HG03432 (cell line): ENCODE data around the gene KRT83.
"Not testable (repeated sequence)": the region's sequence is repeated elsewhere in the genome, so short reads cannot be mapped to it uniquely, and the experiment has no call there.

Experiments used
- ATAC-seq: cut with Tn5 transposase; IDR thresholded peaks from one replicate; pipeline ENCODE4 v1.9.1; 2021; ENCODE audit warnings: mild to moderate bottlenecking, moderate library complexity; ENCODE audit not compliant: unreplicated experiment

KRT83 gene

DNA sequence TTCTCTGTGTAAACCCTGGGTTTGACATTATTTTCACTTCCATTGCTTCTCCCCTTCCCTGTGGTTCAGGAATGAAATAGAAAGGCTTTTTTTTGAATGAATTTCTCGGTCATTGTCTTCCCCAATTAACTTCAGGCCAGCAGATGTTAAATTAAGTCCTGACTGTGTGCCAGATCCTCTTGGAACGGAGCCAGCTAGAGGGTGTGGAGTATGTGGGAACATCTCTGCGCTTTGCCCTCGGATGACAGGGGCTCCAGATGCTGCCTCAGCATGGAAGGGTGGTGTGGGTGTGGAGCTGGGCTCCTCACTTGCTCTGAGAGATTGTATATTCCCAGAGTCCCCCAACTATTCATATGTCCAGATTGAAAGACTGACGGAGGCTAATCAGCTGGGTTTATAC lies 33.0 kb upstream of the KRT83 start:
- no peak for ATAC-seq

DNA sequence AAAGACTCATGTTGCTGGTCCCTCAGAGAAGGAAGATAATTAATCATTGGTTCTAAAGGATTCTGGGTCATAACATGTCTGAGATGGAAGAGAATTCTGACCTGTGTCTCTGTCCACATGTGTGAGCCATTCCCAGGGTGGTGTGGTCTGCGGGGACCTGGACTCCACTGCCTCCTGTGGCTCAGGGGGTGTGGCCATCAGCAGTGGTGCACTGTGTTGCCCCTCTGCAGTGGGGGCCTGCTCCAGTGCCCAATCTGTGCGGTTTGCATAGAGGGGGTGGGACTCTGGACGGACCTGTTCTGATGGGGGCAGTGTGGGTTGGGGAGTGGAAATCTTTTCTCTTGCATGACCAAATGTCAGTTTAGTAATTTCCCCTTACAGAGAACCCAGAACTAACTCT lies 32.6 kb upstream of the KRT83 start:
- no peak for ATAC-seq

DNA sequence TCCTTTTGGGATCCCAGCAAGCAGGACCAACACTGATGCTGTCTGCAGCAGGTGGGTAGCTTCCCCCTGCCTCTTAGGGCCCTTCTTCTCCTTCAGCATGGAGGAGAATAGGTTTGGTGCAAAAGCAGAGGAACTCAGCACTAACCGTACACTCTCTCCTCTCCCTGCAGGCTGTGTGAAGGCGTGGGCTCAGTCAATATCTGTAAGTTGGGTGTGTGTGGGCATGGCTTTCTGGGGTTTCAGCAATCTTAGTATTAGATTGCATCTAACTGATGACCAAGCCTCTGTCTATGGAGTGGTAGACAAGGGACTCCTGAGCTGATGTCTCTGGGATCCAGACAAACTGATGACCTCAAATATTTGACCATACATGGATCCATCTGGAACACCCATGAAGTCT lies 31.8 kb upstream of the KRT83 start:
- no peak for ATAC-seq

DNA sequence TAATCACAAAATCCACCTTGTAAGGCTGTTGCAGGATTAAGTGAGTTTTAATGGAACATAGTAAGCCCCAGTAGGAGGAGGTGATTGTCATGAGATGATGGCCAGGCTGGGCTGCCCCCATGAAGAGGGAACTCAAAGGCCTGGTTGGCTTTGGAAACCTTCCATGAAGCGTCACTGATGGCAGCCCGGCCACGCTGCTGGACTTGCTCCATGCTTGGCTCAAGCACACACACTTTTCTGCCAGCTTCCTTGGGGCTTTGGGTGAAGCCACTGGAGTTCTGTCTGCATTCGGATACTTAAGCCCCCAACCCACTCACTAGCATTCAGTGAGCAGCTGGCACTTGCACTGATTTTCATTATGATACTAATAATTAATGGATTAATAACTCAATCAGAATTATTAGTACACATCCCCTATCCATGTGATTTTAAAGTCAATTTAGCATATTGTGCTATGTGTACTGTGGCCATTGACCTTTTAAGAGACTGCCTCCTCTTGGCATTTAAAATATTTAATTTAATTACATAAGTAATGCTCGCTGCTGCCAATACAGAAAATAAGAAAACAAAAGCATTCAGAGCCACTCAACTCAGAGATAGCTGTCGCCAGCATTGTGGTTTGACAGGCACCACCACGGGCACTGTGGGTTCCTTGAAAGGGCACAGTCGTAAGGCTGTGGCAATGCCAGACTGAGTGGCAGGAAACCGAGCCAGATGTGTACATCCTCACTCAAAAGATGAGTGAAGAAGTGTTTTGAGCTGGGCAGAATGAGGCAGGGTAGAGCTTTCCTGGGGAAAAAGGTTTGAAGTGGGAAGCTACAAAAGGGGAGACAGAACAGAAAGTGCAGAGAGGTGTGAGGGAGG lies 30.2 kb upstream of the KRT83 start:
- no peak for ATAC-seq

DNA sequence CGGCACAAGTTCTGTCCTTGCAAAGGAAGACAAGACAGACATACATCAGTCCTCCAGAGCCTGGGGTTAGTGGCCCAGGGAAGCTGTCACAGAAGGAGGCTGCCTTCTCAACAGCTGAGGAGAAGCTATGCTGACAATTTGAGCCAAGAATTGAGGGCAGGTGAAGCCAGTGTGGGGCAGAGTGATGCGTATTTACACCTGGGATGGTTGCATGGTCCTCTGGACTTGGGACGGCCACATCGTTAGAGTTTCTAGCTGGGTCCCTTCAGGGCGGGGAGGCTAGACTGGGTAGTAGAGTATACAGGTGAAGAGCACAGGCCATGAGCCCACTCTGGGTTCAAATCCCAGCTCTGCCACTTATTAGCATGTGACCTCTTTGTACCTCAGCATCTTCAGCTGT lies 29.6 kb upstream of the KRT83 start:
- ATAC-seq: no peak

DNA sequence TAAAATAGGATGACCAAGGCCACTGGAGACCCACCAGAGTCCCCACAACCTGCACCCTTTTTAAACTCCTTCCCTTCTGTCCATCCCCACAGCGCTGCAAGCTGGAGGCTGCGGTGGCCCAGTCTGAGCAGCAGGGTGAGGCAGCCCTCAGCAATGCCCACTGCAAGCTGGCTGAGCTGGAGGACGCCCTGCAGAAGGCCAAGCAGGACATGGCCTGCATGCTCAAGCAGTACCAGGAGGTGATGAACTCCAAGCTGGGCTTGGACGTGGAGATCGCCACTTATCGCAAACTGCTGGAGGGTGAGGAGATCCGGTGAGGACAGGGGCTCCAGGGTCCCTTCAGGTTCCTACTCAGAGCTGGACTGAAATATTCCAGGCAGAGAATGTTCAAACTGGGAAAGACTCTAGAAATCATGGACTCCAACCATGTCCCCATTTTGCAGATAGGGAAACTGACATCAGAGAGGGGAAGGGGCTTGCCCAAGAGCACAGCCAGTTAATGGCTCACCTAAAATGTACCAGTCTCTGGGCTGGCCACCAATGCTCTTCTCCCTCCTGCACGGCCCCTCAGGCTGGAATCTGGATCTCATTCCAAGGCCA lies 28.9 kb upstream of the KRT83 start:
- no peak for ATAC-seq

DNA sequence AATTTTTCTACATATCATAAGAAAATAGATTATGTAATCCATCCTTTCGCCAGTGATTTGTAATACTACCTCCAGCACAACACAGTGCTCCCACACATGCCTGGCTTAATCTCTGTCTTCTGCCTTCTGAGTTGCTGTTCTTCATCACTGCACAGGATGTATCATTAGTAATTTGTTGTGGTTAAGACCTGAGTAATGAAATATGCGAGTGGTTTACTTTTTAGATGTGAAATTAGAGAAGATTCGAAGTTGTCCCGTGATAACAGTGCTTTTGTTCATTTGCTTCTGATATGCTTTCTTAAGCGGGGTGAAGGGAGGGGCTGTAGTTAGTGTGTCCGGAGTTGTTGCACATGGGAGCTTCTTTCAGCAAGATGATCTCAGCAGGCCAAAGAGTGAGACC lies 28.0 kb upstream of the KRT83 start:
- no peak for ATAC-seq

DNA sequence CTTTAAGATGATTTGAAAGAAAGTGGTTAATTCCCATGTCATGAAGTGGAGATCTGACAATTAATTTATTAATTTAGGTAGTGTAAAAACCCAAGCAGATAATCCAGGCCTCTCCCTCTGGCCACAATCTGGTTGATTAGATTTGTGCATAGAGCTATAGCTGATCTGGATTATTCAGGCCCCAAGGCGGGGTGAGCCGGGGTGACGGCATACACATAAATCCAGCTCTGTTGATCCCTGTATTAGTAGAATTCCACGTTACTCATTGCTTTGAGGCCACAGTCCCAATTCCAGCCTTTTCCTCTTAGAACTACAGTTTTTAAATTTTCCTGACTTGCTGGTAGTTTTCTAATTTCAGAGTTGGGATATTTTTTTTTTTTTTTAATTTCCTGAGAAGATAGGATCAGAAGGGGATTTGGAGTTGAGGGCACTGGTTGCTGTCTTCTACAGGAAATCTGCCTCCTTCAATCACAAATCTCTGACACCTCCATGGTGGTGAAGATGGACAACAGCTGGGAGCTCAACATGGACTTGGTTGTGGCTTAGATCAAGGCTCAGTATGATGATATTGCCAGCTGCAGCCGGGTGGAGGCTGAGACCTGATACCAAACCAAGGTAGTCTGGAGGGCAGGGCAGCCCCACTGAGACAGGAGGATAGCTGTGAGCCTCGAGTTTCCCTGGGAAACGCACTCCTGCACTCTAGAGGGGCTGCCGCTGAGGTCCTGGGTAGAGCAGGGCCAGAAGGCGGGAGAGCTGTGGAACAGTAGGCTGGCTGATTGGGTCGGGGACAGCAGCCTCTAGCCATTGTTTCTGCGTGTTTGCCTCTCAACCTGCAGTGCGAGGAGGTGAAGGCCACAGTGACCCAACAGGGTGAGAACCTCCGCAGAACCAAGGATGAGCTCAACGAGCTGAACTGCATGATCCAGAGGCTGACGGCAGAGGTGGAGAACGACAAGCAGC lies 26.6 kb upstream of the KRT83 start:
- no peak for ATAC-seq

DNA sequence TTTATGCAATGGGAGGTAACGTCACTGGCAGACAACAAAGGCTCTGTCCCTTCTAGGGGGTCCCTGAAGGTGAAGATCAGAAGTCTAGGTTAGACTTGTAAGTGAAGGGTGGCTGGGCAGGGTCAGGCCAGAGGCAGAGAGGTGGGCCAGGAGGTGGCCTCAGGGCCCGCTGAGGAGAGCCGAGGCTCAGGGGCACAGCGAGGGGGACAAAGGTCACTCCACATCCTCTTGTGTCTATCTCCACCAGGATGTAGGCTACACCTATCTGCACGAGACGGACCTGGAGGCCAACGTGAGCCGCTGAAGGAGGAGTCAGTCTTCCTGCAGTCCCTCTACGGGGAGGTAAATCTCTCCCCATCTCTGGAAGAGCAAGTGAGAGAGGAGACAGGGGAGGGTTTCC lies 25.8 kb upstream of the KRT83 start:
- ATAC-seq: no peak

DNA sequence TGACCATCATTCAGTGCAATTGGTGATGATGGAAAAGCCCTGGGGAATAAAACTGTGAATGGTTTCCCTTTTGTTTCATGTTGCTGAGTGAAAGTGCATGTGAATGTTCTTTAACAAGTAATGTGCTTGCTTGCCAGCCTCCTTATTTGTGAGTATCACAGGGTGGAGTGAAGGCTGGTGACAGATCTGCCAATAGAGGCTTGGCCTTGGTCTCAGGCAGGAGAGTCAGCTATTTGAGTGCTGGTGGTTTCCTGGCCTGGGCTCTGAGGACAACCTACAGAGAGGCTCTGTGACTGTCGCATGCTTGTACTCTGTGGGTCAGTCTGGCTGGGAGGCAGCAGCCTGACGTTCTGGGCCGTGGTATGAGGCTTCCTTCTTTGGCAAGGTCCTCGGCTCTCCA lies 25.4 kb upstream of the KRT83 start:
- peak; percentile 63 for ATAC-seq

DNA sequence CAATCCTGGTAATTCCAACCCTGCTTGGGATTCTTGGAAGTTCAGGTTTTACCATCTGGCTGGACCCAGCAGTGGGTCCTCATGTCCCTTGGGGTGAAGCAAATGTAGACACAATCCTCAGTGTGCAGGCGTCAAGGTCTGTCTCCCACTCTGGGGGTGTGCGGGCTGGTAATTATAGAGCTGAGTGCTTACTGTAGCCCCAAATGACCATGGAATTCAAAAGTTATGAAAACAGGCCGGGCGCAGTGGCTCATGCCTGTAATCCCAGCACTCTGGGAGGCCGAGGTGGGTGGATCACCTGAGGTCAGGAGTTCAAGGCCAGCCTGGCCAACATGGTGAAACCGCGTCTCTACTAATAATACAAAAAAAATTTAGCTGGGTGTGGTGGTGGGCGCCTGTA lies 23.8 kb upstream of the KRT83 start:
- not testable (repeated sequence) for ATAC-seq

DNA sequence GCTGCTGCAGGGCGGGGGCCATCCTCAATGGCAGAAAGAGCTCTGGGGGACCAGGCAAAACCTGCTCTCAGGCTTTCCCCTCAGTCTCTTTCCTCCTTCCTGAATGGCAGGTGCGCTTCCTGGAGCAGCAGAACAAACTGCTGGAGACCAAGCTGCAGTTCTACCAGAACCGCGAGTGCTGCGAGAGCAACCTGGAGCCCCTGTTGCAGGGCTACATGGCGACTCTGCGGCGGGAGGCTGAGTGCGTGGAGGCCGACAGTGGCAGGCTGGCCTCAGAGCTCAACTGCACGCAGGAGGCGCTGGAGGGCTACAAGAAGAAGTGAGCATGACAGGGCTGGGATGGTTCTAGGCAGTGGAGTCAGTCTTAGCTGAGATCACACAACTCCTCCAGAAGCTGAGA lies 22.9 kb upstream of the KRT83 start:
- no peak for ATAC-seq

DNA sequence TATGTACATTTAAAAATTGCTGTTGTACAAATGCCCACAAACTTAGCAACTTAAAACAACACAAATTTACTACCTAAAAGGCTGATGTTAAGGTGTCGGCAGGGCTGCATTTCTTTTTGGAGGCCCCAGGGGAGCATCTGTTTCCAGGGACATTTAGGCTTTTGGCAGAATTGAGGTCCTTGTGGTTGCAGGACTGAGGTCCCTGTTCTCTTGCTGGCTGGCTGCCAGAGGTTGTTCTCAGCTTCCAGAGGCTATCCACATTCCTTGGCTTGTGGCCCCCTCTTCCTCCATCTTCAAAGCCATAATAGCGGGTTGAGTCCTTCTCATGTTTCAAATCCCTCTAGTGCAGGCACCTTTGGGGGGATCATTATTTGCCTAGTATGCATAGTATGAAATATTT lies 22.4 kb upstream of the KRT83 start:
- ATAC-seq: no peak

DNA sequence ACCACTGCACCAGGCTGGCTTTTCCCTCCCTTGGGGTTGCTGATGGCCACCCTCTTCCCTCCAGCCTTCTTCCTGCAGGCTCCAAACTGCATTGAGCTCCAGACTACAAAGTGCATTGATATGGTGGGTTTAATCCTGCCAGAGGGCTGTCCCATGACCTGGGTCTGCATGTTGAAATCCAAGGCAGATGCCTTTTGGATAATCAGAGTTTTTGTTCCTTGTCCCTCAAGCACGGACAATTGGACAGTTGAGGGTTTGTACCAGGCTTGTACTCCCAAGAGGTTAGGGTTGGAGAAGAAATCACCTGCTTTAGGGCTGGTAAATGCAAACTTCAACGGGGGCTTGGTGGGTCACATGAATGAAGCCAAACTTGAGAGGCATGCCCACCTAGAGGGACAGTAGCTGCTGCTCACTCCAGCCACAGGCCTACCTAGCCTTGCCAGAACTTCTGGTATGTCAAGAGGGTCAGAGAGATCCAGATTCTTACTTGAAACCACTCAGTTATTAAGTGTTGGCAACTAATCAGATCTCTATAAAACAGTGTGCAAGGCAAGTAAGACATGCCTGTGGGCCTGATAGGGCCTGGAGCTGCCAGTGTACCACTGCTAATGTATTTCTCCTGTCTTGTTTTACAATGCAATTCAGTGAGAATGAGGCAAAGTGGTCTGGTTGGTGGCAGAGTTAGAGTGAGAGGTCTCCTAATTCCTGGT lies 21.7 kb upstream of the KRT83 start:
- no peak for ATAC-seq

DNA sequence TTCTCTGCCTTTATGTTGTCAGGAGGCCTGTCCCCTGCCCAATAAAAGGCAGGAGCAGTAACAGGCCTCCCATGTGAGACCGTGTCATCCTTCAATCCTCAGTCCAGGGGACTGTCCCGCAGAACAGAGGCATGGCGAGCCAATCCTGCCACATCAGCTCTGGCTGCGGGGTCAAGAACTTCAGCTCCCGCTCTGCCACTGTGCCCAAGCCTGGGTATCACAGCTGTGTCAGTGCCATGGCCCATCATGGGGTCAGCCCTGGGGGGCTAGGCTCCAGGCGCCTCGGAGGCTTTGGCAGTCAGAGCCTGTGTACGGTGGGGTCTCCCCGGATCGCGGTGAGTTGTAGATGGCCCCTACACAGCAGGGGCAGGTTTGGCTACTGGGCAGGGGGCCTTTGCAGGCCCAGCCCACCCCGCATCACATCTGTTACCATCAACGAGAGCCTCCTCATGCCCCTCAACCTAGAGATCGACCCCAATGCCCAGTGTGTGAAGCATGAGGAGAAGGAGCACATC lies 19.9 kb upstream of the KRT83 start:
- no peak for ATAC-seq

DNA sequence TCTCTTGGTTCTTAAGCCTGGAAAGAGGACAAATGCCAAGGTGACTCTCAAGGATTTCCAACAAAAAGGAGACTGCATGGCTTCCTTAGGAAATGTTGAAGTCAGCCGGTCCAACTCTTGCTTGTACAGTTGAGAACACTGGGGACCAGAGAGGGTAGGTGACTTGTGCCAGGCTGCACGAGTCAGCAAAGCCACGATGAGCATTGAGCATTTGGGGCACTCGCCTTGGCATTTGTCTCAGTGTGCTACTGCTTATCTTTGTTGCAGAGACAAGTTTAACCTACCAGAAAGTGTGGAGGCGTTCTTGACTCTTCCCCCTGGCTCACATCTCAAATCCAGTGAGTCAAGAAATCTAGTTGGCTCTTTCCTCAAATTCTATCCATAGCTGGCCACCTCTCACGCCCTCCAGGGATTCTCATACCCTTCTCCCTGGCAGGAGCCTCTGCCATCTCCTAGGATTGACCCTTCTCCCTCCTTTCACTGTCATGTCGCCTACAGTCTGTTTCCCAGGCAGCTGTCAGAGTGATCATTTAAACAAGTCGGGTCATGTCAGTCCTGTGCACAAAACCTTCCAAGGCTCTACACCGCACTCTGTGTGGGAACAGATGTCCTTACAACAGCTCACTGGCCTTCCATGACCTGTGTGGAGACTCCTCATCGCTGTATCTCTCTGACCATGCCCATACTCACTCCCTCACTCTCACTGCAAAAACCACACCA lies 17.2 kb upstream of the KRT83 start:
- no peak for ATAC-seq

DNA sequence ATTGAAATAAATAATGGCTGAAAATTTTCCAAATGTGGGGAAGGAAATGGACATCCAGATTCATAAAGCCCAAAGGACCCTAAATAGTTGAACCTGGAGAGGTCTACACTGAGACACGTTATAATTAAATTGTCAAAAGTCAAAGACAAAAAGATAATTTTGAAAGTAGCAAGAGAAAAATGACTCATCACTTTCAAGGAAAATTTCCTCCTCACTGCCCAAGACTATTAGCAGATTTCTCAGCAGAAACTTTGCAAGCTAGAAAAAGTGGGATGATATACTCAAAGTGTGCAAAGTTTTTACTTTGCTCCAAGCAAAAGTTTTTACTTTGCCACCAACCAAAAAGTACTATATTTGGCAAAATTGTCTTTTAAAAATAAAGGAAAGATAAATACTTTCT lies 15.9 kb upstream of the KRT83 start:
- ATAC-seq: no peak

DNA sequence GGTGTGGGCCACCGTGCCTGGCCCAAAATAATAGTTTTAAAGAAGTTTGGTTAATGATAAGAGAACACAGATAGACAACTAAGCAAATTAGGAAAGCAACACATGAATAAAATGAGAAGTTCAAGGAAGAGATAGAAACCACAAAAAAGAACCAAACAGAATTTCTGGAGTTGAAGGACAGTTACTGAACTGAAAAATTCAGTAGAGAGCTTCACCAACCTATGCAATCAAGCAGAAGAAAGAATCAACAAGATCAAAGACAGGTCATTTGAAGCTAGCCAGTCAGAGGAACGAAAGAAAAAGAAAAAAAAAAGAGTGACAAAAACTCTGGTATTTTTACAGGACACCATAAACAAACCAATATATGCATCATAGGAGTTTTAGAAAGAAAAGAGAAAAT lies 15.4 kb upstream of the KRT83 start:
- no peak for ATAC-seq

DNA sequence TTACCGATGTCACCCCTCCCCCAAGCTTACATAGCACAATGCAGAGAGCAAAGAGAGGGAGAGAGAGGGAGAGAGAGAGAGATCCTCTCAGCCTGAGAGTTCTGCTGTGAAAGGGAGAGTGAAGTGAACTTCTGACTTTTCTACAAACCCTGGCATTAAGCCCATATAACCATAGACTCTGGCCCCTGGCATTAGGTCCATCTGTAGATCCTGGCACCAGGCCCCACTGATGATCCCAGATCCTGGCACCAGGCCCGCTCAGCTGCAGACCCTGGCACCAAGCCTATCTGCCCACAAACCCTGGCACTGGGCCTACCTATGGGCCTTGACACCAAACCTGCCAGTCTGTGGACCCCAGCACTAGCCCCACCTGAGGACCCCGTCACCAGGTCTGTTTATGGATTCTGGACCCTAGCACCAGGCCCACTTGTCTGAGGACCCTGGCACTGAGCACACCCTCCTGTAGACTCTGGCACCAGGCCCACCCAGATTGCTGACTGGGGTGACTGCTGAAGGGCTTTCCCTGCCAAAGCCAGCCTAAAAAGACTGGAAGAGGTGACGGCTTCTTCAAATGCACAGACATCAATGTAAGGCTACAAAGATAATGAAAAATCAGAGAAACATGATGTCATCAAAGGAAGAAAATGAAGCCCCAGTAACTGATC lies 14.5 kb upstream of the KRT83 start:
- ATAC-seq: no peak

DNA sequence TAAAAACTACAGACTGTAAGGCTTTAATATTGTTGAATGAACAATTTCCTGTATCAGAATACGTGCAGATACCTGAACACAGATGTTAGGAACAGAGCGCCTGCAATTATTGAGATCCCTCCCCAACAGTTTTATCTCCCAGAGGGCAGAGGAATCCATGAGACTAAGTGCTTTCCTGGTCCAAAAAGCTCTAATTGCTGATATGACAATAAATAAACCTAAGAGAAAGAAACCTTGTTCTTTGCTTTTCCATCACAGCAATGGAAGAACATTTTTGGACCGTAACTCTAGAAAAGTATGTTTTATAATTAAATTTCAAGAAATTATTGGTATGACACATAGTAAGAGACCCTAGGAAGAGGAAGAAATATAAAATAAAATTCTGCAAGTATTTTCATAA lies 13.0 kb upstream of the KRT83 start:
- no peak for ATAC-seq
